Hematopoietic multipotent progenitor cell treated with erythropoietin and hydrocortisone succinate and interleukin-3 and kit ligand, for 15 days (in vitro differentiated cells): ENCODE data around the gene SIRT3.

Source experiments
- DNase-seq: peaks from one replicate; pipeline ENCODE4 v3.0.0-alpha.2; 2015; ENCODE audit warnings: low spot score

Gene SIRT3

DNA sequence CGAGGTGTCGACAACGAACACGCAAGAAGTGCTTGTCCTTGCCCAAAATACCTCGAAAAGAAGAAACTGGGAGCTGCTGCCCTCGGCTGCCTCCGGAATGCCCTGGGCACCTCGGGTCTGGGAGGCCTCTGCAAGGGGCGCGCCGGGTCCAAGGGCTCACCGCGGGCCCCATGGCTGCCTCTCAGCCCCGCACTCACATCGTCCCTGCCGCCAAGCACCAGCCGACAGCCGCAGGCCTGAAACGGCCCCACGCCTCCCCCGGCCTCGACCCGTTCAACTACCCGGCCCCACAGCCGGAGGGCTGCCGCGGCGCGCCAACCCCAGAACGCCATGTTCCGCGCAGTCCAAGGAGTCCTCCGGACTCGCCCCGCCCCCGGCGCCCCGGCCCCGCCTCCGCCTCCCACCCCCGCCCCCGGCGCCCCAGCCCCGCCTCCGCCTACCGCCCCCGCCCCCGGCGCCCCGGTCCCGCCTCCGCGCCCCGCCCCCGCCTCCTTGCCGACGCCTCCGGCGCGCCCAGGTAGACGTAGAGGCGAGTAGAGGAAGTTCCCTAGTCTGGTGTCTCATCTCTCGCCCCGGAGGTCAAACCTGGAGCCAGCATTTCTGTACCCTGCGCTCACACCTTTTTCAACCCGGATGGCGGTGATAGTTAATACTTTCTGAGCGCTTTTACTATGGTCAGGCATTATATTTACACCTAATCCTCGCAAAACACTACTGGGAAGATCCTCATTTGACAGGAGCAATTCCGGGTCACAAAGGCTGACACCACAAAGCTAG lies at the start of gene SIRT3:
TSS of gene SIRT3 (minus strand) at position 346 of the 777 bp plus-strand sequence. CDS start at position 332, 14 bp downstream.
- peak; percentile 88 for DNase-seq

DNA sequence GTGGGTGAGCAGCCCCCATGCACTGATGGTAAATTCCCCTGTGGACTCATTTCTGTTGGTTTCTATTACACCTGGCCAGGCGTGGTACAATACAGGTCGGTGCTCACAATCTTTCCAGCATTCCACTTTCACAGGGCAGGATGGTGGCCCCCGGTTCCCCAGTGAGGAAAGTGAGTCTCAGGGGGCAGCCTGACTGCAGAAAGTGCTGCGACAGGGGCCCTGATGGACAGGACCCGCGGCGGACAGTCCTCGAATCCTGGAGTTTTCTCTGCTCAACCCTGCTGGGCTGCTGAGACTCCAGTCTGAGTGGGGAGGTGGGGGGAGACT lies 49.7 kb upstream of the SIRT3 start:
- no peak for DNase-seq

DNA sequence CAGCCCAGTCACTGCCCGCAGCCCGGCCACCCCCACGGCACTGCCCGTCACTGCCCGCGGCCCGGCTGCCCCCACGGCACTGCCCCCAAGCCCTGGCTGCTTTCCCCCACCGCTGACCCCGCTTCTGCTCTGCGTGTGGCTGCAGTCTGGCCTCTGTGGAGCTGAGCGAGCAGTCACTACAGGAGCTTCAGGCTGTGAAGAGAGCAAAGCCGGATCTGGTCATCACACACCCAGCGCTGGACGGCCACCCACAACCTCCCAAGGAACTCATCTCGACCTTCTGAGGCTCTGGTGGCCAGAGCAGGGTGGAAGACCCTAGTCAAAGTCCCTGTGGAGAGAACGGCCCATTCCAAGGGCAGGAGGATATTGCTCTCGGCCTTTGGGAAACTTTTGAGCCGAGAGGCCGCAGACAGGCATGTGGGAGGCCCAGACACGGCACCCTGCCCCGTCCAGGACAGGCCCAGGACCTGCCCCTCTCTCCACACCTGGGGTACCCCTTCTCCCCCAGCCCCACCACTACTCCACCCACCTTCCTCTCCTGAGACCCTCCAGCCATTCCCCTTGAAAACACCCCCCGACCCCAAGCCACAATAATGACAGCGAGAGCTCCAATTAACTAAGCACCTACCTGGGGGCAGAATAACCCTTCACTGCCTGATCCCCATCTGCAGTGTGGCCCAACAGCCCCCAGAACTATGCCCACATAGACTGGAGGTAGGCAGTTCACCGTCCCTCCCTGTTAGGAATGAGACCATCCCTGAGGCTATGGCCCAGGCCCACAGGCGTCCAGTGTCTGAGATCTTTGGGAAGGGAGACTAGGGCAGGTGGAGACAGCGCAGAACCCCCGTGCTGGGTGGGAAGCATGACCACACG lies 49.1 kb upstream of the SIRT3 start:
- no peak for DNase-seq

DNA sequence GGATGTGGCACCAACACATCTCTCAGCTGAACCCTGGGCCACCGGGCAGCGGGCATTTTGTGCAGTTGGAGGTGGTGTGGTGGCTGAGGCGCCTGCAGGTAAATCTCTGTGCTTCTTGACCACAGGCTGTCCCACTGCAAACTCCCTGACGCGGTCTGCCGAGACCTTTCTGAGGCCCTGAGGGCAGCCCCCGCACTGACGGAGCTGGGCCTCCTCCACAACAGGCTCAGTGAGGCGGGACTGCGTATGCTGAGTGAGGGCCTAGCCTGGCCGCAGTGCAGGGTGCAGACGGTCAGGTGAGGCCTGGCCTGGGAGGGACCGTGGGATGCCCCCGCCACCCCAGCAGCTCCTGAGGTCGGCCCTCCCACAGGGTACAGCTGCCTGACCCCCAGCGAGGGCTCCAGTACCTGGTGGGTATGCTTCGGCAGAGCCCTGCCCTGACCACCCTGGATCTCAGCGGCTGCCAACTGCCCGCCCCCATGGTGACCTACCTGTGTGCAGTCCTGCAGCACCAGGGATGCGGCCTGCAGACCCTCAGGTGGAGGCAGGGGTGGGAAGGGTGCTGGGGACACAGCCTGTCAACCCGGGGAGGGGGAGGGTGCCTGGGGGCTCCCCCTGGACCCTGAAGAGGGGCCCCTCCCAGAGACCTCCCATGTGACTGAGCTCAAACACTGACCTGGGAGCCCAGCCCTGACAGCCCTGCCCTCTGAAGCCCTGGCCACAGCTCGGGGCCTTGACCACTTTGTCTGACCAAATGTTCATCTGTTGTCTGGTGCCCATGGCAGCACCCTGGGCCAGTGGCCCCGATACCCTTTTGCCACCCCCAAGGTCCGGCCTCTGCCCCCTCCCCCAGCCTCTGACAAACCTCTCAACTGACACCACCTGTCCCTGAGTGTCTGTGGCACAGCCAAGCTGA lies 48.2 kb upstream of the SIRT3 start:
- DNase-seq: no peak

DNA sequence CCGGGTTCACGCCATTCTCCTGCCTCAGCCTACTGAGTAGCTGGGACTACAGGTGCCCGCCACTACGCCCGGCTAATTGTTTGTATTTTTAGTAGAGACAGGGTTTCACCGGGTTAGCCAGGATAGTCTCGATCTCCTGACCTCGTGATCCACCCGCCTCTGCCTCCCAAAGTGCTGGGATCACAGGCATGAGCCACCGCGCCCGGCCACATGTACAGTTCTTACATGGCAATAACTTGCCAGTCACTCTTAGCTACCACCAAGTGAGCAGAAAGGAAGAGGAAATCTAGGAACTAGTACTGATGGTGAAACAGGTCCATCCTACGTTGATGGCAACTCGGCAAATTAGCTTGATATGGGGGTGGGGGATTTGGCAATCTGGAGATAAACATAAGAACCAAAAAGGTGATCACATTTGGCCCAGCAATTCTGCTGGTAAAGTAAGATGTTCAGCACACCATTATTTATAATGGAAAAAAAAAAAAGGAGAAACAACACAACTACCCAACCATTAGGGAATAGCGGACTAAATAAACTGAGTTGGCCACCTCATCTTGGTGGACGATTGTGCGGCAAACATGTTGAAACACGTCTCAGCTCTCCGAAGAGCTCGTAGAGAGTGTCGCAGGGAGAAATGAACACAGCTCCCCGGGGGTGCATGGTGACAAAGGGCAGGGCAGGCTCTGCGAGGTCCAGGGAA lies 47.4 kb upstream of the SIRT3 start:
- DNase-seq: no peak

DNA sequence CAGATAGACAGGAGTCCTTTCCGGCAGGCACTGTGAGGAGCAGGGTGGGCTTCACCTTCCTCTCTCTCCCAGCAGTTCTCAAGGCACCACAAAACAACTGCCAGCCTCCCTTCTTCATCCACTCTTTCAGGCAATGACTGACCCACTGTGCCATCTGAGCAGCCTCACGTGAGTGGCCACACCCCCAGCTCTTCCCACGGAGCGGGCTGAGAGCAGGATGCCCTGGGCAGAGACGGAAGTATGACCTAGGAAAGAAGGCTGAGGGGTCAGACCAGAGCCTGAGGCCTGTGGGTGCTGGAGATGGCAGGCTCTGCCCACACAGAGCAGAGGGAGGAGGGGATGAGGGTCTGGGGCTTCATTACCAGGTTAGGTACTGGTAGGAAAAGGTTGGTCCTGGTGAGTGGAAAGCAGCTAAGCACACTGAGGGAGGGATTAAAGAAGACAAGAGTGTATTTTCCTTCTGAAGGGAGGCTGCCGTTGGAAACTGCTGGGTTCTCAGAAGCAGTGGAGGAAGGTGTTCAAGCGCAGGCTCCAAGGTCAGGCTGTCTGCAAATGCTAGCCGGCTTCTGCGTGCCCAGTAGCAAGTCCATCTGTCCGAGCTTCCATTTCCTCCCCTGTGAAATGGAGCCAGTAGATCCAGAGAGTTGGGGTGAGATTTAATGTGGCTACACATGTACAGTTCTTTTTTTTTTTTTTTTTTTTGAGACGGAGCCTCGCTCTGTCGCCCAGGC lies 46.7 kb upstream of the SIRT3 start:
- DNase-seq: no peak

DNA sequence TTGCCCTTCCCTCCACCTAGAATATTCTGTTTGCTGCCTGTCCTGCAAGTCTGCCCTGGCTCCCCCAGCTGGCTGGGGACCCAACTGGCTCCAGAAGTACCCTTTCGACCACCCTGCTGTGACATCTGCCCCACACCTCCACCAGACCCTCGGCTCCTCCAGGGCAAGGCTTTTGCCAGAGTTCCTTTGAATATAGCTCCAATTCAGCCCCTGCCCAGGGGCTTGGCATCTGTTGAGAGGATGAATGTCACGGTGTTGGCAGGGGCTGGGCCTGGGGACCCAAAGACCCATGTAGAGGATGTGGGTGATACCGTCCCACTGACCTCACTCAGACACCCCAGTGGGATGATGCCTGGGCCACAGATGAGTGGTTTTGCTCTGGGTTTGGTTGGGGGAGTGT lies 46.0 kb upstream of the SIRT3 start:
- no peak for DNase-seq

DNA sequence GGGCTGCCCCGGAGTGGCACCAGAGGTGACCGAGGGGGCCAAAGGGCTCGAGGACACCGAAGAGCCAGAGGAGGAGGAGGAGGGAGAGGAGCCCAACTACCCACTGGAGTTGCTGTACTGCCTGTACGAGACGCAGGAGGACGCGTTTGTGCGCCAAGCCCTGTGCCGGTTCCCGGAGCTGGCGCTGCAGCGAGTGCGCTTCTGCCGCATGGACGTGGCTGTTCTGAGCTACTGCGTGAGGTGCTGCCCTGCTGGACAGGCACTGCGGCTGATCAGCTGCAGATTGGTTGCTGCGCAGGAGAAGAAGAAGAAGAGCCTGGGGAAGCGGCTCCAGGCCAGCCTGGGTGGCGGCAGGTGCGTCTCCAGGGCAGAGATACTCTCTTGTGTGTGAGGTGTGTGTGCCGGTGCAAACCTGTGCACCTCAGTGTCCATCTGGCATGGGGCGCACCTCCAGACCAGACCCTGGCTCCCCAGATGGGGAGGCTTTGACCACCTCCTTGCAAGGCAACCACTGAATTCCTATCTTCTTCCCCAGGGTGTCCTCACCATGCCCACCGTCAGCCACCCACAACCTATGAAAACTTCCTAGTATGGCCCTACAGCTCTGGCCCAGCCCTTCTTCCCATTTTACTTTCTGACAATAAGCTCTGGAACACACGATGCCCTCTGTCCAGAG lies 45.5 kb upstream of the SIRT3 start:
- DNase-seq: no peak

DNA sequence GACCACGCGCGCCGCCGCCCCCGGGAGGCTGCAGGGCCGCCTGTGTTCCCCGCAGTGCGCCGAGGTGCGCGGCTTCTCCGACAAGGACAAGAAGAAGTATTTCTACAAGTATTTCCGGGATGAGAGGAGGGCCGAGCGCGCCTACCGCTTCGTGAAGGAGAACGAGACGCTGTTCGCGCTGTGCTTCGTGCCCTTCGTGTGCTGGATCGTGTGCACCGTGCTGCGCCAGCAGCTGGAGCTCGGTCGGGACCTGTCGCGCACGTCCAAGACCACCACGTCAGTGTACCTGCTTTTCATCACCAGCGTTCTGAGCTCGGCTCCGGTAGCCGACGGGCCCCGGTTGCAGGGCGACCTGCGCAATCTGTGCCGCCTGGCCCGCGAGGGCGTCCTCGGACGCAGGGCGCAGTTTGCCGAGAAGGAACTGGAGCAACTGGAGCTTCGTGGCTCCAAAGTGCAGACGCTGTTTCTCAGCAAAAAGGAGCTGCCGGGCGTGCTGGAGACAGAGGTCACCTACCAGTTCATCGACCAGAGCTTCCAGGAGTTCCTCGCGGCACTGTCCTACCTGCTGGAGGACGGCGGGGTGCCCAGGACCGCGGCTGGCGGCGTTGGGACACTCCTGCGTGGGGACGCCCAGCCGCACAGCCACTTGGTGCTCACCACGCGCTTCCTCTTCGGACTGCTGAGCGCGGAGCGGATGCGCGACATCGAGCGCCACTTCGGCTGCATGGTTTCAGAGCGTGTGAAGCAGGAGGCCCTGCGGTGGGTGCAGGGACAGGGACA lies 44.8 kb upstream of the SIRT3 start:
- no peak for DNase-seq

DNA sequence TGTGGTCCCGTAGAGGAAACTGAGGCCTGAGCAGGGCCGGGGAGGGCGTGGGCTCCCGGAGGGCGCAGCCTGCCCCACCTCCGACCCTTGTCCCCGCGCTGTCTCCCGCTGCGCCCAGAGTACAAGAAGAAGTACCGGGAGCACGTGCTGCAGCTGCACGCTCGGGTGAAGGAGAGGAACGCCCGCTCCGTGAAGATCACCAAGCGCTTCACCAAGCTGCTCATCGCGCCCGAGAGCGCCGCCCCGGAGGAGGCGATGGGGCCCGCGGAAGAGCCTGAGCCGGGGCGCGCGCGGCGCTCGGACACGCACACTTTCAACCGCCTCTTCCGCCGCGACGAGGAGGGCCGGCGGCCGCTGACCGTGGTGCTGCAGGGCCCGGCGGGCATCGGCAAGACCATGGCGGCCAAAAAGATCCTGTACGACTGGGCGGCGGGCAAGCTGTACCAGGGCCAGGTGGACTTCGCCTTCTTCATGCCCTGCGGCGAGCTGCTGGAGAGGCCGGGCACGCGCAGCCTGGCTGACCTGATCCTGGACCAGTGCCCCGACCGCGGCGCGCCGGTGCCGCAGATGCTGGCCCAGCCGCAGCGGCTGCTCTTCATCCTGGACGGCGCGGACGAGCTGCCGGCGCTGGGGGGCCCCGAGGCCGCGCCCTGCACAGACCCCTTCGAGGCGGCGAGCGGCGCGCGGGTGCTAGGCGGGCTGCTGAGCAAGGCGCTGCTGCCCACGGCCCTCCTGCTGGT lies 44.0 kb upstream of the SIRT3 start:
- DNase-seq: no peak

DNA sequence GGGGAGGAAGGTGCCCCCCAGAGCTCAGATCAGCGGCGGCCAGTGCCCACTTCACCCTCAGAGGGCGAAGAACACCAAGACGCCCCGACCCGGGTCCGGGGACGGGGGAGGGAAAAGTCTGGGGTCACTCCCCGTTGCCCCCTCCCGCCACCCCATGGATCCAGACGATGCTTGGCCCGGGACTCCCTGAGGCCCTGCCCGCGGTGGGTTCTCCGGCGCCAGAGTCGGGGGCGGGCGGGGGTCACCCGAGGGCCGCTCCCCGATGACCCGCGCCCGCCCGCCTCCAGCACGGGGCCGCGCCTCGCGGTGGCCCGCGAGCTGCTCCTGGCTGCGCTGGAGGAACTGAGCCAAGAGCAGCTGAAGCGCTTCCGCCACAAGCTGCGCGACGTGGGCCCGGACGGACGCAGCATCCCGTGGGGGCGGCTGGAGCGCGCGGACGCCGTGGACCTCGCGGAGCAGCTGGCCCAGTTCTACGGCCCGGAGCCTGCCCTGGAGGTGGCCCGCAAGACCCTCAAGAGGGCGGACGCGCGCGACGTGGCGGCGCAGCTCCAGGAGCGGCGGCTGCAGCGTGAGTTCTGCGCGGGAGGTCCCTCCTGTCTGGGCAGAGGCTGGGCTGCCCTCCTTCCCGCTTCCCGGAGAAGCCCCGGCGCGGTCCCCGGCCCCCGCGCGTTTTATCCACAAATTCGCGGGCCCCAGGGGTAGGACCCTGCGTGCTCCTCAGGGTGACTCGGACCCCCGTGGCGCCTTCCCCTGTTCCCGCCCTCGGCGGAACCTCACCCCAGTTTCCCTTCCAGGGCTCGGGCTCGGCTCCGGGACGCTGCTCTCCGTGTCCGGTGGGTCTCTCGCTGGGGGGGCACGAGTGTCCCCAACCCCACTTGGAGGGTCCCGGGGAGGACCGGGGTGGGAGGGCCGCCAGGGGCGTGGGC lies 43.2 kb upstream of the SIRT3 start:
- DNase-seq: no peak

DNA sequence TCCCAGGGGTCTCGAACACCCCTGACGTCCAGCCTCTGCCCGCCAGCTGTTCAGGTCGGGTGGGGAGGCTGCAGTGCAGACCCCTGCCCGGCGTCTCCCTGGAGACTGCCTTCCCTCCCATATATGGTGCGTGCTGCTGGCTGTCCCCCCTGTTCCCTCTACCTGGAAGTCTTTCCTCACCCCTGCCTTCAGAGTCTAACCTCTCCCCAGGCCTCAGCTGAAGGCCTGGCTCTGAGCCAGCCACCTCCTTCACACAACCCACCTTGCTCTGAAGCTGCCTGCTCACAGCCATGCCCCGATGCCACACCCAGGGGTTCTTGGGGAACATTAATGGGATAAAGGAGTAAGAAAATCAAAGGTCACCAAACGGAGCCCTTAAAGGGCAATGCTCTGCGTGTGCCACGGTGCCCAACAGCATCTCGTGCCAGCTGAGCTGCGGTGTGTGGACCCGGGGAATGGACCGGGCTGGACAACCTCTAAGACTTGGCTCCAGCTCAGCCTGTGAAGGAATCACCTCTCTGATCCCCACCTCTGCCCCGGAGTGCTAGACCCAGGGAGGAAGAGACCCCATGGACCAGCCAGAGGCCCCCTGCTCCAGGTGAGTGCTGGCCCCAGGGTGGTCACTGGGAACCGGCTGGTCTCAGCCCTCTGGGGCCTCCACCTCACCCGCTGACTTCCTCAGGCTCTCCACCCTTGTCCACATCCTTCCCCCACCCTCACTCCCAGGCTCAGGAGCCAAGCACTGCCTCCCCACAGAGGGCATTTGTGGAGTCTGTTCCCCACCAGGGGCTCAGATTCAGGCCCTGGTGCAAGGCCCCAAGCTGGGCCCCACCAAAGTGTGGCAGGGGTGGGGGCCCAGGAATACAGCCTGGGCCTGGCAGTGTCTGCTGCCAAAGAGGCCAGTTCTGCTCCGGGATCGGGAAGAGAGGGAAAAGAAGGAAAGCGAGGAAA lies 42.1 kb upstream of the SIRT3 start, which contains the start of gene NLRP6:
TSS of gene NLRP6 (plus strand) at position 407 of the 951 bp plus-strand sequence. CDS start at position 570, 163 bp downstream.
- no peak for DNase-seq

DNA sequence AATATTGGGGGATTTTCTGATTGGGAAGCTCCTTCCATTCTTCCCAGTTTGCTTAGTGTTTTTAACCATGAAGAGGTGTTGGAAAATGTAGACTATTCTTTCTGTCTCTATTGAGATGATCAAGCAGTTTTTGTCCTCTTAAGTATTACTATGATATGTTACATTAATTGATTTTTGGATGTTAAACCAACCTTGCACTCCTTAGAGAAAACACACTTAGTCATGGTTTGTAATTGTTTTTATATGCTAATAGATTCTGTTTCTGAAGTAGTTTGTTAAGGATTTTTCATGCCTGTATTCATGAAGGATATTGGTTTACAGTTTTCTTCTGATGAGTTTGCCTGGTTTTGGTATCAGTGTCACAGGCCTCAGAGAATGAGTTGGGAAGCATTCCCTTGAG lies 40.1 kb upstream of the SIRT3 start:
- DNase-seq: no peak

DNA sequence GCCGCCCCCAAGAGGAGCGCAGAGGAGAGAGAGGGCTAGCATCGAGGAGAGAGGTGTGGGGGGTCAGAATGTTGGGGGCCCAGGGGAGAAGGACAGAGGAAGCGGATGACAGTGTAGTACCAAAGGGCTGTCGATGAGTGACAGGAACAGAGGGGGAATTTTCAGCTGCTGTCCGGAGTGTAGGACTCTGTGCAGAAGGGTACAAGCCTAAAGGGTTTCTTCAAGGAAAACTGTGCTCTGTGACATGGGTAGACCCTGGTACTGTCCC lies 36.7 kb upstream of the SIRT3 start:
- DNase-seq: no peak

DNA sequence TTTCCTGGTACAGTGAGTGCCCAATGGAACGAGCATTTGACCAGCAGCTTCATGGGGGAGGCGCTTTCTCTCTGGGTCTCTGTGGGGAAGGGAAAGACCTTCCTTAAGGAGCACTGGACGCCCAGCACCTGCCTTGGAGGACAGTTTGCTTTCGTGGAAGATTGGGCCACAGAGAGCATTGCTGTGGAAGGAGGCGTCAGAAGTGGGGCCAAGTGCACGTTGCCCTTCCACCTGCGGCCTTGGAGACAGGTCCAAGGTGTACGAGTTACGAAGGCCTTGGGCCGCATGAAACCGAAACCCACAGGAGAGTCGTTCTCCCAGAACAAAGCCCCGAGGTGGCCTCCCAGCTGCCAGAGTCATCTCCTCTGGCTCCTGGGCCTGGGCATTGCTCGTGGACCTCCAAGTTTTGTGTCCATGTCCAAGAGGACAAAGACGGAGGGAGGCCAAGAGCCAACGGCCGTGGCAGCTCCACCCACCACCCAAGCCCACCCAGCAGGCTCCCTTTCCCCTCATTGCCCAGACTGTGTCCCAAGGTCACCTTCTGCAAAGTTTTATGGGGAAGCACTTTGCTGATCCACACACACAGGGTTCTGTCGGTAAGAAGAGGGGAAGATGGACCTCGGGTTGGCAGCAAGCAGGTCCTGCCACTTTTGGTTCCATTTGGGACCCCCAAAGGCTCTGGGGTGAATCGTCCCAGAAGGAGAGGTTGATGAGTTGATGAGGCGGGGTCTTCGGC lies 36.2 kb upstream of the SIRT3 start:
- no peak for DNase-seq

DNA sequence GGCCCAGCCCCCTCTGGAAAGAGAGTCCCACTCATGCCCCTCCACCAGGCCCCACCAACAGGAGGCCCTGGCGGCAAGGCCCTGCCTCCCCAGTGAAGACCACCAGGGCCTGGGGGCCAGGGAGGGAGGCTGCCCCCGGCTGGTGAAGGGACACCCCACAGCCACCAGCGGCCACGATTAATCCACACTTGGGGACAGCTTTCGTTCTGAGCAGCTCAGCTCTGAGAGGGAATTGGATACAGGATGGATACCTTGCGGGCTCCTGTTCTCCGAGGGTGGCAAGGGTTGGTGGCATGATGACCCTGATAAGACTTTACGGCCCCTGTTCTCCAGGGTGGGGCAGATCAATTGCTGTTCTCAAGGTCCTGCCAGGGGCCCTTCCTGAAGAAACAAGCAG lies 35.2 kb upstream of the SIRT3 start:
- no peak for DNase-seq
